Keratinocyte (primary cell): ENCODE data around the gene LRFN3.
"Not testable (repeated sequence)": the region's sequence is repeated elsewhere in the genome, so short reads cannot be mapped to it uniquely, and the experiment has no call there.

Source experiments
- CTCF ChIP-seq, 3 experiments: IDR thresholded peaks in 1 of 3; conservative IDR thresholded peaks in 1 of 3; optimal IDR thresholded peaks in 1 of 3; 2 replicates in 2 of 3; 3 replicates in 1 of 3; pipeline versions ENCODE3 to v1.5.1; 2011; ENCODE audit warnings: low read length in 3 of 3, mild to moderate bottlenecking in 3 of 3, moderate library complexity in 2 of 3, control low read depth in 1 of 3, inconsistent platforms in 1 of 3; ENCODE audit not compliant: insufficient read depth in 2 of 3; ENCODE audit errors: extremely low read depth in 1 of 3
- EZH2 ChIP-seq: IDR thresholded peaks from one replicate; pipeline ENCODE4 v1.6.1; 2012; ENCODE audit warnings: inconsistent platforms, mild to moderate bottlenecking, low read length, moderate library complexity

- not testable (repeated sequence) for TF ChIP-seq CTCF (optimal IDR thresholded peaks at IDR 0.05 in 1 of 3, IDR thresholded peaks at IDR 0.05 in 1 of 3, conservative IDR thresholded peaks at IDR 0.05 in 1 of 3; ENCODE audit: extremely low read depth in 1 of 3, insufficient read depth in 2 of 3, low read length in 3 of 3); EZH2
Observed at GRCh38 chr19:35910355-35910754, 25.8 kb upstream of the LRFN3 start.
